ENCODE measurements around the gene PTPRT. TPM values are rescaled to one million over a fixed set of nuclear protein-coding genes. Genes with fewer than 3 reads are reported as not detected.

PTPRT gene
- total and polyA plus RNA-seq, 10 of the 15 experiments (the other 5 are each of a cell fraction or from before 2014, with no cell fraction given), result not detected

DNA sequence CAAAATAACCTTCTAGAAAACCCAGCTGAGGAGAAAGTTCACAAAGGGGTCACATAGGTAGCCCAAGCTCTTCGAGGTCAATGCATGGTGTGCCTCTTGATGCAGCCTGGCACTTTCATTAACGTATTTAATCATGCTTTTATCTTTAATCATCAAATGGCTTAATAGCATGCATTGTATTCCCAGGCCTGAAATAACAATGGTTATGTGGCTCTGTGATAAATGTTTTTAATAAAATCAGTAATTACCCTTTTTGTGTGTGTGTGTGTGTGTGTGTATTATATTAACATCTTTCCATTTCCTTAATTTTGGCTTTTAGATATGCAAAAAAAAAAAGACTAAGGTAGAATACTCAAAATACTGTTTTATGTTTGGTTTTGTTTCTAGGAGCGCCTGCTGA, 681.8 kb downstream of the PTPRT start (continued):
- TF ChIP-seq, protein P1, sequence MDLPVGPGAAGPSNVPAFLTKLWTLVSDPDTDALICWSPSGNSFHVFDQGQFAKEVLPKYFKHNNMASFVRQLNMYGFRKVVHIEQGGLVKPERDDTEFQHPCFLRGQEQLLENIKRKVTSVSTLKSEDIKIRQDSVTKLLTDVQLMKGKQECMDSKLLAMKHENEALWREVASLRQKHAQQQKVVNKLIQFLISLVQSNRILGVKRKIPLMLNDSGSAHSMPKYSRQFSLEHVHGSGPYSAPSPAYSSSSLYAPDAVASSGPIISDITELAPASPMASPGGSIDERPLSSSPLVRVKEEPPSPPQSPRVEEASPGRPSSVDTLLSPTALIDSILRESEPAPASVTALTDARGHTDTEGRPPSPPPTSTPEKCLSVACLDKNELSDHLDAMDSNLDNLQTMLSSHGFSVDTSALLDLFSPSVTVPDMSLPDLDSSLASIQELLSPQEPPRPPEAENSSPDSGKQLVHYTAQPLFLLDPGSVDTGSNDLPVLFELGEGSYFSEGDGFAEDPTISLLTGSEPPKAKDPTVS (IDR thresholded peaks at IDR 0.05; ENCODE audit: low read depth, low read length), result no peak

DNA sequence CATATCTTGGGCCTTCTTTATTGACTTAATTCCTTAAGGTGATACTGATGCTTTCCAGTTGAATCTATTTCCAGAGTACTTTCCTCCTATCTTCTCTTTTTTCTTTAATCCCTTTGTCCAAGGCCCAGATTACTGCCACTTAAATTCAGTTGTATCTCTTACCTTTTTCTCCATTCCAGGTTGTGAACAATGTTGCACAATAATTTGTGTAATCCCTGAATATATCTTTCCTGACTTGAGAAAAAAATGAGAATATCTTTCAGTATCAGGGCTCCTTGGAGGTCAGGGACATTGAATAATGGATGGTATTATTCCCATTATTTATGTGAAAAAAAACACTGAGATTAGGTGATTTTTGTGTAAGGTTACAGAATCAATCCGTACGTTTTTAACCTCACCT, 683.3 kb downstream of the PTPRT start:
- no peaks in the 10 kb centered on the region for H3K4me1 ChIP-seq (ENCODE audit: control insufficient read depth, insufficient read depth, low read length)
- ChIA-PET POLR2A (no interaction called here), RAD21 (ENCODE audit: unreplicated experiment) (no interaction called here), SMC1A (ENCODE audit: uncharacterized antibody, unreplicated experiment) (no interaction called here), CTCF (no interaction called here)
- ATAC-seq, result no peak
- no peak overlapping the region for H3K27ac ChIP-seq (ENCODE audit: control insufficient read depth, insufficient read depth)
- H3K4me3 ChIP-seq, result no peak overlapping the region
- no TSS peak for BruUV-seq (replicated peaks)
- WGBS (ENCODE audit: insufficient coverage, insufficient replicate concordance, low lambda C conversion rate, missing lambda C conversion rate), result 31% methylated on average over 2 of the region's 2 CpGs
- intact Hi-C loops (cut with micrococcal nuclease; ENCODE audit: unreplicated experiment), result no loop called here
- H2AFZ ChIP-seq (ENCODE audit: control insufficient read depth, low read depth, low read length), result no peak overlapping the region
- no peak for FAIRE-seq
- H3K4me2 ChIP-seq (ENCODE audit: control insufficient read depth, insufficient read depth), result no peak overlapping the region
- H3K9me3 ChIP-seq (replicated peaks; ENCODE audit: control insufficient read depth, insufficient read depth, low read length), result no peaks in the 10 kb centered on the region
- in situ Hi-C loops (cut with MboI), result no loop called here
- no peaks in the 10 kb centered on the region for H3K79me2 ChIP-seq (ENCODE audit: control insufficient read depth, insufficient read depth, low read length)
- H3K36me3 ChIP-seq (ENCODE audit: control insufficient read depth in 2 of 2, insufficient read depth in 2 of 2, low read length in 1 of 2), result no peaks in the 10 kb centered on the region
- no peak for DNase-seq (ENCODE audit: low read depth, low spot score)
- no peaks in the 10 kb centered on the region for H4K20me1 ChIP-seq (ENCODE audit: control insufficient read depth, insufficient read depth)
- no peaks in the 10 kb centered on the region for H3K27me3 ChIP-seq (replicated peaks in 1 of 2; ENCODE audit: control insufficient read depth in 2 of 2, insufficient read depth in 2 of 2, low read length in 1 of 2)
- H3K9ac ChIP-seq (ENCODE audit: control insufficient read depth, insufficient read depth, low read length), result no peak overlapping the region
- no peak for TF ChIP-seq PKNOX1 (IDR thresholded peaks at IDR 0.05)
- TF ChIP-seq TCF12 (IDR thresholded peaks at IDR 0.05; ENCODE audit: low read depth, low read length), result no peak
- TF ChIP-seq, protein P2, sequence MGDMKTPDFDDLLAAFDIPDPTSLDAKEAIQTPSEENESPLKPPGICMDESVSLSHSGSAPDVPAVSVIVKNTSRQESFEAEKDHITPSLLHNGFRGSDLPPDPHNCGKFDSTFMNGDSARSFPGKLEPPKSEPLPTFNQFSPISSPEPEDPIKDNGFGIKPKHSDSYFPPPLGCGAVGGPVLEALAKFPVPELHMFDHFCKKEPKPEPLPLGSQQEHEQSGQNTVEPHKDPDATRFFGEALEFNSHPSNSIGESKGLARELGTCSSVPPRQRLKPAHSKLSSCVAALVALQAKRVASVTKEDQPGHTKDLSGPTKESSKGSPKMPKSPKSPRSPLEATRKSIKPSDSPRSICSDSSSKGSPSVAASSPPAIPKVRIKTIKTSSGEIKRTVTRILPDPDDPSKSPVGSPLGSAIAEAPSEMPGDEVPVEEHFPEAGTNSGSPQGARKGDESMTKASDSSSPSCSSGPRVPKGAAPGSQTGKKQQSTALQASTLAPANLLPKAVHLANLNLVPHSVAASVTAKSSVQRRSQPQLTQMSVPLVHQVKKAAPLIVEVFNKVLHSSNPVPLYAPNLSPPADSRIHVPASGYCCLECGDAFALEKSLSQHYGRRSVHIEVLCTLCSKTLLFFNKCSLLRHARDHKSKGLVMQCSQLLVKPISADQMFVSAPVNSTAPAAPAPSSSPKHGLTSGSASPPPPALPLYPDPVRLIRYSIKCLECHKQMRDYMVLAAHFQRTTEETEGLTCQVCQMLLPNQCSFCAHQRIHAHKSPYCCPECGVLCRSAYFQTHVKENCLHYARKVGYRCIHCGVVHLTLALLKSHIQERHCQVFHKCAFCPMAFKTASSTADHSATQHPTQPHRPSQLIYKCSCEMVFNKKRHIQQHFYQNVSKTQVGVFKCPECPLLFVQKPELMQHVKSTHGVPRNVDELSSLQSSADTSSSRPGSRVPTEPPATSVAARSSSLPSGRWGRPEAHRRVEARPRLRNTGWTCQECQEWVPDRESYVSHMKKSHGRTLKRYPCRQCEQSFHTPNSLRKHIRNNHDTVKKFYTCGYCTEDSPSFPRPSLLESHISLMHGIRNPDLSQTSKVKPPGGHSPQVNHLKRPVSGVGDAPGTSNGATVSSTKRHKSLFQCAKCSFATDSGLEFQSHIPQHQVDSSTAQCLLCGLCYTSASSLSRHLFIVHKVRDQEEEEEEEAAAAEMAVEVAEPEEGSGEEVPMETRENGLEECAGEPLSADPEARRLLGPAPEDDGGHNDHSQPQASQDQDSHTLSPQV (IDR thresholded peaks at IDR 0.05), result no peak
- no peak for TF ChIP-seq FOXK2 (IDR thresholded peaks at IDR 0.05)
- no peak for TF ChIP-seq ESRRA (IDR thresholded peaks at IDR 0.05; ENCODE audit: low read length)
- TF ChIP-seq, protein P3, sequence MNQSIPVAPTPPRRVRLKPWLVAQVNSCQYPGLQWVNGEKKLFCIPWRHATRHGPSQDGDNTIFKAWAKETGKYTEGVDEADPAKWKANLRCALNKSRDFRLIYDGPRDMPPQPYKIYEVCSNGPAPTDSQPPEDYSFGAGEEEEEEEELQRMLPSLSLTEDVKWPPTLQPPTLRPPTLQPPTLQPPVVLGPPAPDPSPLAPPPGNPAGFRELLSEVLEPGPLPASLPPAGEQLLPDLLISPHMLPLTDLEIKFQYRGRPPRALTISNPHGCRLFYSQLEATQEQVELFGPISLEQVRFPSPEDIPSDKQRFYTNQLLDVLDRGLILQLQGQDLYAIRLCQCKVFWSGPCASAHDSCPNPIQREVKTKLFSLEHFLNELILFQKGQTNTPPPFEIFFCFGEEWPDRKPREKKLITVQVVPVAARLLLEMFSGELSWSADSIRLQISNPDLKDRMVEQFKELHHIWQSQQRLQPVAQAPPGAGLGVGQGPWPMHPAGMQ (IDR thresholded peaks at IDR 0.05; ENCODE audit: borderline replicate concordance), result no peak
- no peak for TF ChIP-seq RUNX3 (IDR thresholded peaks at IDR 0.05; ENCODE audit: low read length)
- TF ChIP-seq RFX5 (IDR thresholded peaks at IDR 0.05; ENCODE audit: low read depth, low read length), result no peak
- no peak for TF ChIP-seq RAD51 (IDR thresholded peaks at IDR 0.05)
- TF ChIP-seq POU2F2 (IDR thresholded peaks at IDR 0.05; ENCODE audit: borderline replicate concordance, low read depth, low read length), result no peak
- TF ChIP-seq SREBF2 (IDR thresholded peaks at IDR 0.05; ENCODE audit: low read length), result no peak
- no peak for TF ChIP-seq NR2F1 (conservative IDR thresholded peaks at IDR 0.05)
- no peak for TF ChIP-seq WRNIP1 (IDR thresholded peaks at IDR 0.05; ENCODE audit: borderline replicate concordance, low read depth, low read length)
- TF ChIP-seq SREBF1 (IDR thresholded peaks at IDR 0.05; ENCODE audit: low read length), result no peak
- TF ChIP-seq, protein P4, sequence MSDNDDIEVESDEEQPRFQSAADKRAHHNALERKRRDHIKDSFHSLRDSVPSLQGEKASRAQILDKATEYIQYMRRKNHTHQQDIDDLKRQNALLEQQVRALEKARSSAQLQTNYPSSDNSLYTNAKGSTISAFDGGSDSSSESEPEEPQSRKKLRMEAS (IDR thresholded peaks at IDR 0.05; ENCODE audit: low read depth, low read length), result no peak
- TF ChIP-seq RB1 (IDR thresholded peaks at IDR 0.05; ENCODE audit: borderline replicate concordance), result no peak
- no peak for TF ChIP-seq LARP7 (IDR thresholded peaks at IDR 0.05)
